PC-3 (cell line): ENCODE data around the gene DPP7. TPM values are rescaled to one million over a fixed set of nuclear protein-coding genes. Genes with fewer than 3 reads are reported as not detected.
A peak's percentile ranks its signal among the peaks of the same experiment; 100 is the strongest.

ENCODE experiments used
- ATAC-seq: fragments of 200-7000 bp; cut with Tn5 transposase; 2 replicates; pipeline ENCODE4 v1.9.1; 2020; ENCODE audit warnings: mild to moderate bottlenecking, moderate library complexity
- BruUV-seq: library from RNA; stranded (reverse); fragments of 400-500 nt; replicated peaks from 2 replicates; lab custom pipeline; 2021; lab: Mats Ljungman, UMichigan
- CTCF ChIA-PET: fragments of 300-600 bp; sonication (Branson Sonifier 250); formaldehyde crosslinking; loops from one replicate; lab custom pipeline; 2022; ENCODE audit warnings: antibody characterized with exemption; lab: Charles Lee
- POLR2A ChIA-PET: fragments of 300-600 bp; sonication (Branson Sonifier 250); formaldehyde crosslinking; loops from one replicate; lab custom pipeline; 2022; ENCODE audit warnings: antibody characterized with exemption; ENCODE audit not compliant: unreplicated experiment; lab: Charles Lee
- DNase-seq: peaks from one replicate; pipeline ENCODE4 v3.0.0-alpha.2; 2015
- H2AFZ ChIP-seq: fragments of 300-600 bp; sonication (generic); 2 replicates; pipeline ENCODE4 v1.6.0; 2016; ENCODE audit warnings: antibody characterized with exemption, low read length
- H3F3A ChIP-seq: fragments of 300-600 bp; sonication (generic); one replicate; pipeline ENCODE4 v1.6.0; 2017; ENCODE audit warnings: antibody characterized with exemption, low read length, control low read depth, mild to moderate bottlenecking; ENCODE audit not compliant: unreplicated experiment
- H3K27ac ChIP-seq: fragments of 300-600 bp; sonication (generic); 2 replicates; pipeline ENCODE4 v1.5.1; 2016; ENCODE audit warnings: mild to moderate bottlenecking, low read length
- H3K27me3 ChIP-seq: fragments of 300-600 bp; sonication (generic); 2 replicates; pipeline ENCODE4 v1.6.1; 2016; ENCODE audit warnings: low read length, mixed read lengths
- H3K36me3 ChIP-seq: fragments of 300-600 bp; sonication (generic); 2 replicates; pipeline ENCODE4 v1.6.1; 2016; ENCODE audit warnings: low read depth, mixed run types, low read length, mixed read lengths
- H3K4me1 ChIP-seq: fragments of 300-600 bp; sonication (generic); 2 replicates; pipeline ENCODE4 v1.5.1; 2016; ENCODE audit warnings: low read length; ENCODE audit not compliant: insufficient read depth
- H3K4me2 ChIP-seq: fragments of 300-600 bp; sonication (generic); 2 replicates; pipeline ENCODE4 v1.6.0; 2016; ENCODE audit warnings: low read length
- H3K4me3 ChIP-seq: fragments of 300-600 bp; sonication (generic); 2 replicates; pipeline ENCODE4 v1.5.1; 2016; ENCODE audit warnings: mild to moderate bottlenecking, low read length, mixed read lengths
- H3K79me2 ChIP-seq: fragments of 300-600 bp; sonication (generic); 2 replicates; pipeline ENCODE4 v1.6.1; 2017; ENCODE audit warnings: low read length, mixed read lengths
- H3K9ac ChIP-seq: fragments of 300-600 bp; sonication (generic); 2 replicates; pipeline ENCODE4 v1.6.0; 2016; ENCODE audit warnings: mild to moderate bottlenecking, low read length
- H3K9me2 ChIP-seq: fragments of 300-600 bp; sonication (generic); replicated peaks from 2 replicates; pipeline ENCODE4 v1.6.1; 2016; ENCODE audit warnings: mixed run types, low read length, mixed read lengths
- H3K9me3 ChIP-seq: fragments of 300-600 bp; sonication (generic); 2 replicates; pipeline ENCODE4 v1.6.1; 2016; ENCODE audit warnings: low read length, mixed read lengths
- H4K20me1 ChIP-seq: fragments of 300-600 bp; sonication (generic); 2 replicates; pipeline ENCODE4 v1.6.1; 2016; ENCODE audit warnings: low read length, mixed read lengths
- EZH2 ChIP-seq: fragments of 300-600 bp; sonication (generic); IDR thresholded peaks from one replicate; pipeline ENCODE4 v1.6.1; 2017; ENCODE audit warnings: antibody characterized with exemption, mild to moderate bottlenecking, low read length; ENCODE audit not compliant: unreplicated experiment
- EZH2phosphoT487 ChIP-seq: fragments of 300-600 bp; sonication (generic); IDR thresholded peaks from 2 replicates; pipeline ENCODE4 v1.6.1; 2018; ENCODE audit warnings: mild to moderate bottlenecking, antibody characterized with exemption, low read length, borderline replicate concordance
- intact Hi-C: fragments of 100-400 bp; cut with micrococcal nuclease; formaldehyde crosslinking; loops from 2 replicates; pipeline ENCODE4 v1.9.0; 2023
- total RNA-seq: library from RNA; depleted of rRNA; stranded (reverse); fragments of >200 nt; gene quantifications from 2 replicates; pipeline ENCODE4 v1.2.3, GENCODE V29; 2014
- TF ChIP-seq, protein P1 (sequence below): fragments of 300-600 bp; sonication (generic); conservative IDR thresholded peaks from 2 replicates; pipeline ENCODE4 v1.5.1; 2017; ENCODE audit warnings: antibody characterized with exemption, low read depth, mild to moderate bottlenecking, low read length

The DPP7 gene
- total RNA-seq, 1 experiment from 2014 or later: 103 TPM

- Histone ChIP-seq H3K4me3 (peak overlapping the region; percentile 83), H3K9ac (peak overlapping the region; percentile 96), H3K79me2 (peaks cover 38% of the 10 kb centered on the region), H3K4me2 (peak overlapping the region; percentile 100), H2AFZ (peak overlapping the region; percentile 84), H3K9me2 (no peaks in the 10 kb centered on the region), H4K20me1 (no peaks in the 10 kb centered on the region), H3K4me1 (peaks cover 10% of the 10 kb centered on the region; the same call in 1 of the 2 replicates), H3K36me3 (no peaks in the 10 kb centered on the region), H3K27me3 (no peaks in the 10 kb centered on the region), H3K27ac (peak overlapping the region; percentile 34; the same call in 1 of the 2 replicates), H3K9me3 (no peaks in the 10 kb centered on the region), H3F3A (no peaks in the 10 kb centered on the region)
- TF ChIP-seq EZH2phosphoT487: no peak
- TF ChIP-seq EZH2: no peak
- TF ChIP-seq, protein P1, sequence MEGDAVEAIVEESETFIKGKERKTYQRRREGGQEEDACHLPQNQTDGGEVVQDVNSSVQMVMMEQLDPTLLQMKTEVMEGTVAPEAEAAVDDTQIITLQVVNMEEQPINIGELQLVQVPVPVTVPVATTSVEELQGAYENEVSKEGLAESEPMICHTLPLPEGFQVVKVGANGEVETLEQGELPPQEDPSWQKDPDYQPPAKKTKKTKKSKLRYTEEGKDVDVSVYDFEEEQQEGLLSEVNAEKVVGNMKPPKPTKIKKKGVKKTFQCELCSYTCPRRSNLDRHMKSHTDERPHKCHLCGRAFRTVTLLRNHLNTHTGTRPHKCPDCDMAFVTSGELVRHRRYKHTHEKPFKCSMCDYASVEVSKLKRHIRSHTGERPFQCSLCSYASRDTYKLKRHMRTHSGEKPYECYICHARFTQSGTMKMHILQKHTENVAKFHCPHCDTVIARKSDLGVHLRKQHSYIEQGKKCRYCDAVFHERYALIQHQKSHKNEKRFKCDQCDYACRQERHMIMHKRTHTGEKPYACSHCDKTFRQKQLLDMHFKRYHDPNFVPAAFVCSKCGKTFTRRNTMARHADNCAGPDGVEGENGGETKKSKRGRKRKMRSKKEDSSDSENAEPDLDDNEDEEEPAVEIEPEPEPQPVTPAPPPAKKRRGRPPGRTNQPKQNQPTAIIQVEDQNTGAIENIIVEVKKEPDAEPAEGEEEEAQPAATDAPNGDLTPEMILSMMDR: no peak
- CTCF ChIA-PET: interaction anchor here (0.8 to 1.1 kb wide), 4 partner anchors 19 to 156 kb away, joined by 3 to 6 read pairs (median 3); no protein-coding TSS in a partner anchor
- intact Hi-C loops: no loop called here
- no TSS peak for BruUV-seq
- DNase-seq (no peak), ATAC-seq (peak; percentile 30)
- POLR2A ChIA-PET: interaction anchor here (0.5 kb wide), 1 partner anchor 49 kb away, joined by 3 read pairs; no protein-coding TSS in a partner anchor
Observed at GRCh38 chr9:137130176-137130755, 15.7 kb upstream of the DPP7 start.

DNA sequence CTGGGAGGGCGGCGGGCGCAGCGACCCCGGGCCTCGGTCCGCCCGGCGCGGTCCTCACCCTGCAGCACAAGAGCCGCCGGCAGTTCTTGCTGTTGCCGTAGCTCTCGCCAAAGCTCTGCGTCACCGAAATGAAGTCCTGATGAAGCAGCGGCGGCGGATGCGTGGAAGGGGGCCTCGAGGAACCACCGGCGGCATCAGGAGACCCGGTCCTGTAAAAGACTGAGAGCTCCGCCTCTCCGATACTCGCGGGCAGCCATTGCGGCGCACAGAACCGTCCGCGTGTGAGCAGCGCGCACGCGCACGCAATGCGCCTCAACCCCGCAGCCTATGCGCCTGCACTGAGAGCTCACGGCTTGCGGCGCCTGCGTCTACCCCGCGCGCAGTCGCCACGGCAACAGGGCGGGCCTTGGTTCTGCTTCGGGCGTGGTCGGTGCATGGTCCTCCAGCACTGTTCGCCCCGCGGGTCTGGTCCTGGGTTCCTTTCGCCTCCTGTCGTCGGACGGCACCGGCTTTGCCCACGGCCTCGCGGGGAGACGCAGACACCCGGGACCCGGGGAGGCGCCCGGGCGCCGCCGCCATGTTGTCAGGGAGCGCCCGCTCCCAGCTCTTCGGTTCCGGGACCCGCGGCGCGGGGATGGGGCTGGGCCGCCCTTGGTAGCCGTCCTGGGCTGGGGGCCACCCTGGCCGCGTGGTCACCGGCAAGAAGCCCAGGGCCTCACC is 15.1 kb upstream of the DPP7 start:
- Histone ChIP-seq H3F3A (no peaks in the 10 kb centered on the region), H3K9me2 (no peaks in the 10 kb centered on the region), H3K79me2 (peaks cover 38% of the 10 kb centered on the region), H3K36me3 (no peaks in the 10 kb centered on the region), H3K4me2 (peak overlapping the region; percentile 100), H3K9me3 (no peaks in the 10 kb centered on the region), H3K4me3 (peak overlapping the region; percentile 83), H3K27ac (peak overlapping the region; percentile 37), H3K27me3 (no peaks in the 10 kb centered on the region), H3K4me1 (peaks cover 10% of the 10 kb centered on the region; the same call in 1 of the 2 replicates), H2AFZ (peak overlapping the region; percentile 84), H4K20me1 (no peaks in the 10 kb centered on the region), H3K9ac (peak overlapping the region; percentile 96)
- POLR2A ChIA-PET: interaction anchor here (0.5 kb wide), 1 partner anchor 49 kb away, joined by 3 read pairs; no protein-coding TSS in a partner anchor
- no TSS peak for BruUV-seq
- TF ChIP-seq, protein P1: no peak
- TF ChIP-seq EZH2 (no peak), EZH2phosphoT487 (no peak)
- DNase-seq (peak; percentile 90), ATAC-seq (peak; percentile 95)
- CTCF ChIA-PET: interaction anchor here (0.5 to 1.1 kb wide), 6 partner anchors 20 to 164 kb away, joined by 3 to 6 read pairs (median 3); no protein-coding TSS in a partner anchor
- intact Hi-C loops: no loop called here
